Measurements from ENCODE around the gene DSCAM. TPM values are rescaled to one million over a fixed set of nuclear protein-coding genes. Genes with fewer than 3 reads are reported as not detected.

Gene DSCAM
- total RNA-seq, 3 donors from 2014 or later (not counting 1 experiment from before 2014, with no cell fraction given) = not detected

DNA sequence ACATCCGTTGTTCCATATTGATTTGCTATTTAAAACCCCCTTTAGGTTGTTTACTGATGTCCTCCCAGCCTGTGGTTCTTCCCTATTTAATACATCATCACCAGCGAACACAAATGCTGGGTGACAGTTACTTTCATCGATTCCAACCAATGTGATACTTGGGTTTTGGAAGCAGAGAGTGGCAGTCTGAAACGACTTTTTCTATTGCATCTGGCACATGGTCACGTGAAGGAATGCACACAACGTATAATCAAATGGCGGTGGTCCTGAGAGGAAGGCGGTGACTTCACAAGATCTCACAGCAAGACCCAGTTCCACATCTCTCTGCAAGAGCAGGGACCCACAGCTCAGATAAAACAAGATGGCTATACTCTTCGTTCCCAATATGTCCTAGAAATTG, 213.9 kb downstream of the DSCAM start:
- ATAC-seq = no peak
- no peaks in the 10 kb centered on the region for H3K27me3 ChIP-seq (ENCODE audit: control insufficient read depth, insufficient read depth, low read length)
- intact Hi-C loops (cut with micrococcal nuclease) = no loop called here
- WGBS (ENCODE audit: insufficient coverage) = 88% methylated on average over 8 of the region's 9 CpGs
- H3K27ac ChIP-seq (ENCODE audit: low read length) = no peak overlapping the region
- H3K27ac Mint-ChIP-seq = no peak overlapping the region
- H3K9me3 ChIP-seq (ENCODE audit: control insufficient read depth, insufficient read depth, low read length) = no peaks in the 10 kb centered on the region
- peaks cover 0 to 10% of the 10 kb centered on the region in 2 donors for H3K9me3 Mint-ChIP-seq
- no peaks in the 10 kb centered on the region for H3K36me3 Mint-ChIP-seq
- no peak overlapping the region for H3K4me3 Mint-ChIP-seq
- no peak overlapping the region for H3K4me3 ChIP-seq (ENCODE audit: low read length)
- H3K4me1 Mint-ChIP-seq = no peaks in the 10 kb centered on the region
- TF ChIP-seq, protein P1, sequence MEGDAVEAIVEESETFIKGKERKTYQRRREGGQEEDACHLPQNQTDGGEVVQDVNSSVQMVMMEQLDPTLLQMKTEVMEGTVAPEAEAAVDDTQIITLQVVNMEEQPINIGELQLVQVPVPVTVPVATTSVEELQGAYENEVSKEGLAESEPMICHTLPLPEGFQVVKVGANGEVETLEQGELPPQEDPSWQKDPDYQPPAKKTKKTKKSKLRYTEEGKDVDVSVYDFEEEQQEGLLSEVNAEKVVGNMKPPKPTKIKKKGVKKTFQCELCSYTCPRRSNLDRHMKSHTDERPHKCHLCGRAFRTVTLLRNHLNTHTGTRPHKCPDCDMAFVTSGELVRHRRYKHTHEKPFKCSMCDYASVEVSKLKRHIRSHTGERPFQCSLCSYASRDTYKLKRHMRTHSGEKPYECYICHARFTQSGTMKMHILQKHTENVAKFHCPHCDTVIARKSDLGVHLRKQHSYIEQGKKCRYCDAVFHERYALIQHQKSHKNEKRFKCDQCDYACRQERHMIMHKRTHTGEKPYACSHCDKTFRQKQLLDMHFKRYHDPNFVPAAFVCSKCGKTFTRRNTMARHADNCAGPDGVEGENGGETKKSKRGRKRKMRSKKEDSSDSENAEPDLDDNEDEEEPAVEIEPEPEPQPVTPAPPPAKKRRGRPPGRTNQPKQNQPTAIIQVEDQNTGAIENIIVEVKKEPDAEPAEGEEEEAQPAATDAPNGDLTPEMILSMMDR (IDR thresholded peaks at IDR 0.05) = no peak
- H3K4me1 ChIP-seq (ENCODE audit: control insufficient read depth, insufficient read depth, low read length) = no peaks in the 10 kb centered on the region
- no peaks in the 10 kb centered on the region for H3K36me3 ChIP-seq (ENCODE audit: control insufficient read depth, insufficient read depth, low read length)
- no peak for DNase-seq
- no peaks in the 10 kb centered on the region for H3K27me3 Mint-ChIP-seq (ENCODE audit: low read depth in 2 of 2)

DNA sequence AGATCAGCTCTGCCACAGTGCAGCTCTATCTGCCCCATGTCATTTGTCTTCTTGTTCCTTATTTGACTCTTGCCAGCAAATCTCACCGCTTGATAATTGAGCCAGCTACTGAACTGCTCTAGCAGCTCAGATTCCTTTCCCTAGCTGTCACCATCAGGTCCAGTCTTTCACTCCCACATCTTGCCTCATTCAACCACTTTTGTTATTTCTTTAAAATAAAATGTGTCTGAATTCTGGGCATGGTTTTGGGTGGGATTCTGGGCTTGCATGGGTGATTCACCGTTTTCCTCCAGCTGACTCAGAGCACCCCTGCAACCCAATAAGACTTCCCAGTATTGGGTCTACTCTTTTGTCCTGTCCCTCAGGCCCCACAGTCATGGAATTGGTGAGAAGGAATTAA, 215.7 kb downstream of the DSCAM start:
- Mint-ChIP-seq H3K27ac (no peak overlapping the region), H3K36me3 (no peaks in the 10 kb centered on the region), H3K9me3 (peaks cover 0 to 13% of the 10 kb centered on the region in 2 donors), H3K4me1 (no peaks in the 10 kb centered on the region), H3K4me3 (no peak overlapping the region), H3K27me3 (ENCODE audit: low read depth in 2 of 2) (no peaks in the 10 kb centered on the region)
- intact Hi-C loops (cut with micrococcal nuclease) = no loop called here
- no peaks in the 10 kb centered on the region for H3K4me1 ChIP-seq (ENCODE audit: control insufficient read depth, insufficient read depth, low read length)
- TF ChIP-seq, protein P1 (IDR thresholded peaks at IDR 0.05) = no peak
- ATAC-seq (no peak), DNase-seq (no peak)
- WGBS (ENCODE audit: insufficient coverage) = 91% methylated on average over 1 of the region's 2 CpGs
- no peak overlapping the region for H3K27ac ChIP-seq (ENCODE audit: low read length)
- H3K9me3 ChIP-seq (ENCODE audit: control insufficient read depth, insufficient read depth, low read length) = no peaks in the 10 kb centered on the region
- H3K4me3 ChIP-seq (ENCODE audit: low read length) = no peak overlapping the region
- H3K36me3 ChIP-seq (ENCODE audit: control insufficient read depth, insufficient read depth, low read length) = no peaks in the 10 kb centered on the region
- no peaks in the 10 kb centered on the region for H3K27me3 ChIP-seq (ENCODE audit: control insufficient read depth, insufficient read depth, low read length)

DNA sequence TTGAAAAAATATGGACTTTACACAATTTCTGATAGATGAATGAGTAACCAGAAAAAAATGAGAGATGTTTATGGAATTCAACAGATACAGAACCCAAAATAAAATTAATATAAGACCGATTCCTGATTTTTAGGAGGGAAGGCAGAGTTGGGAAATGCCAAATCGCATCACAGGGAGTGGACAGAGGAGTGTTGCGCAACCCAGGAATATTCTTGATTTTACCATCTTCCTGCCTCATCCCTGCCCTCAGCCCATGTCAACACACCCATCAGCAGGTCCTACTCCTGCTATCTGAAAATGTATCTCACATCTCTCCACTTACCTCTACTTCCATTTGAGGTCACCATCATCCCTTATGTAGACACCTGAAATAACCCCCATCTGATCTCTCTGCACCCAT, 221.0 kb downstream of the DSCAM start:
- H3K27ac Mint-ChIP-seq = no peak overlapping the region
- TF ChIP-seq, protein P1 (IDR thresholded peaks at IDR 0.05) = no peak

DNA sequence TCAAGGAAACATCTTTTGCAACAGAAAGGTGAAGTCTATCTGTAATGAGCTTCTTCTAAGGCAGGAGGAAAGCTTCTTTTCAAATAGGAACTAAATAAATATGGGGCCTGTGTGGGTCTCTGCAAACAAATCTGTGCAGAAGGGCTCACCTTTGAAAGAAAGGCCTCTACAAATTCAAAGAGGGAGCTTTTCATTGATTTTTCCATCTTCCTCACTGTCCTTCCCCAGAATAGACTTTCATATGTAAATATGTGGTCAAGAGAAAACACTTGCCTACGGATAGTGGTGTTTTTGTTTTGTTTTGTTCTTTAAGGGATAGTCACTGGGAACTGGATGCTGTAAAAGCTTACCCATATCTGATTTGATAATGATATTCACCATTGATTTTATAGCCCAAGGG, 223.4 kb downstream of the DSCAM start:
- ATAC-seq = no peak
- Mint-ChIP-seq H3K9me3 (peaks cover 7 to 14% of the 10 kb centered on the region in 2 donors), H3K36me3 (no peaks in the 10 kb centered on the region), H3K4me1 (no peaks in the 10 kb centered on the region), H3K4me3 (no peak overlapping the region), H3K27ac (no peak overlapping the region), H3K27me3 (ENCODE audit: low read depth in 2 of 2) (no peaks in the 10 kb centered on the region)
- TF ChIP-seq, protein P1 (IDR thresholded peaks at IDR 0.05) = no peak
- intact Hi-C loops (cut with micrococcal nuclease) = no loop called here
- WGBS (ENCODE audit: insufficient coverage) = no CpG with 5 or more reads among the region's 1 CpG
- Histone ChIP-seq H3K4me1 (ENCODE audit: control insufficient read depth, insufficient read depth, low read length) (no peaks in the 10 kb centered on the region), H3K27me3 (ENCODE audit: control insufficient read depth, insufficient read depth, low read length) (no peaks in the 10 kb centered on the region), H3K27ac (ENCODE audit: low read length) (no peak overlapping the region), H3K9me3 (ENCODE audit: control insufficient read depth, insufficient read depth, low read length) (no peaks in the 10 kb centered on the region), H3K4me3 (ENCODE audit: low read length) (no peak overlapping the region), H3K36me3 (ENCODE audit: control insufficient read depth, insufficient read depth, low read length) (no peaks in the 10 kb centered on the region)
- no peak for DNase-seq

More for the DNA sequence above, 221.0 kb downstream of the DSCAM start:
- H3K36me3 Mint-ChIP-seq = no peaks in the 10 kb centered on the region
- no peak for DNase-seq
- Histone ChIP-seq H3K9me3 (ENCODE audit: control insufficient read depth, insufficient read depth, low read length) (no peaks in the 10 kb centered on the region), H3K27me3 (ENCODE audit: control insufficient read depth, insufficient read depth, low read length) (no peaks in the 10 kb centered on the region), H3K27ac (ENCODE audit: low read length) (no peak overlapping the region), H3K4me3 (ENCODE audit: low read length) (no peak overlapping the region), H3K4me1 (ENCODE audit: control insufficient read depth, insufficient read depth, low read length) (no peaks in the 10 kb centered on the region), H3K36me3 (ENCODE audit: control insufficient read depth, insufficient read depth, low read length) (no peaks in the 10 kb centered on the region)
- no peak for ATAC-seq
- no peak overlapping the region for H3K4me3 Mint-ChIP-seq
- no peaks in the 10 kb centered on the region for H3K27me3 Mint-ChIP-seq (ENCODE audit: low read depth in 2 of 2)
- 89% methylated on average over 3 of the region's 3 CpGs for WGBS (ENCODE audit: insufficient coverage)
- H3K9me3 Mint-ChIP-seq = peaks cover 0 to 14% of the 10 kb centered on the region in 2 donors
- intact Hi-C loops (cut with micrococcal nuclease) = no loop called here
- H3K4me1 Mint-ChIP-seq = no peaks in the 10 kb centered on the region

Measured in natural killer cell (primary cell).